CD4-positive, alpha-beta memory T cell (primary cell): Measurements from ENCODE around the gene HBB. TPM values are rescaled to one million over a fixed set of nuclear protein-coding genes. Genes with fewer than 3 reads are reported as not detected.

Experiments
- CTCF ChIA-PET: fragments of 350-600 bp; sonication (Branson Sonifier 250); formaldehyde crosslinking; loops from one replicate; lab custom pipeline; 2021; ENCODE audit warnings: inconsistent platforms; ENCODE audit not compliant: partially characterized antibody; lab: Charles Lee
- POLR2A ChIA-PET: fragments of 350-600 bp; sonication (Branson Sonifier 250); formaldehyde crosslinking; loops from one replicate; lab custom pipeline; 2021; ENCODE audit not compliant: partially characterized antibody; lab: Charles Lee
- DNase-seq, 5 donors: peaks; one replicate each; pipeline versions ENCODE4 v3.0.0 to v3.0.0-alpha.2; 2020 to 2022; ENCODE audit warnings: mixed read lengths in 1 of 5
- H3K27ac ChIP-seq: one replicate; pipeline ENCODE4 v1.7.0; 2013; ENCODE audit warnings: low read depth, low read length
- H3K27me3 ChIP-seq: 2 replicates; pipeline ENCODE4 v1.7.0; 2013; ENCODE audit warnings: mild to moderate bottlenecking, low read length, moderate library complexity; ENCODE audit not compliant: insufficient read depth
- H3K36me3 ChIP-seq: 2 replicates; pipeline ENCODE4 v1.7.0; 2013; ENCODE audit warnings: mild to moderate bottlenecking, low read length, moderate library complexity; ENCODE audit not compliant: insufficient read depth
- H3K4me1 ChIP-seq: 2 replicates; pipeline ENCODE4 v1.7.0; 2013; ENCODE audit warnings: mild to moderate bottlenecking, low read length, moderate library complexity; ENCODE audit not compliant: insufficient read depth
- H3K4me3 ChIP-seq, 2 donors: one replicate each; pipeline ENCODE4 v1.7.0; 2013; ENCODE audit warnings: low read length in 2 of 2, mild to moderate bottlenecking in 1 of 2
- H3K9me3 ChIP-seq, 2 donors: one replicate each; pipeline ENCODE4 v1.7.0; 2013; ENCODE audit warnings: low read length in 2 of 2, control low read depth in 1 of 2; ENCODE audit not compliant: control insufficient read depth in 1 of 2
- H3K27ac Mint-ChIP-seq, 7 donors: one replicate each; pipeline ENCODE4 v1.8.0; 2020 to 2021; ENCODE audit warnings: mixed read lengths in 7 of 7, mild to moderate bottlenecking in 6 of 7, inconsistent platforms in 3 of 7, moderate library complexity in 3 of 7
- H3K27me3 Mint-ChIP-seq, 2 donors: one replicate each; pipeline ENCODE4 v1.8.0; 2020 to 2021; ENCODE audit warnings: mixed read lengths in 2 of 2
- H3K36me3 Mint-ChIP-seq, 2 donors: one replicate each; pipeline ENCODE4 v1.8.0; 2020 to 2021; ENCODE audit warnings: mixed read lengths in 2 of 2, inconsistent platforms in 1 of 2, mild to moderate bottlenecking in 1 of 2
- H3K4me1 Mint-ChIP-seq, 4 donors: one replicate each; pipeline ENCODE4 v1.8.0; 2020 to 2021; ENCODE audit warnings: mixed read lengths in 4 of 4, mild to moderate bottlenecking in 1 of 4
- H3K4me3 Mint-ChIP-seq, 8 donors: one replicate each; pipeline ENCODE4 v1.8.0; 2020 to 2021; ENCODE audit warnings: mixed read lengths in 8 of 8, mild to moderate bottlenecking in 7 of 8, moderate library complexity in 6 of 8, inconsistent platforms in 3 of 8
- H3K9me3 Mint-ChIP-seq, 8 donors: one replicate each; pipeline ENCODE4 v1.8.0; 2020 to 2021; ENCODE audit warnings: mixed read lengths in 8 of 8, mild to moderate bottlenecking in 5 of 8, inconsistent platforms in 3 of 8, moderate library complexity in 1 of 8
- intact Hi-C: fragments of 100-400 bp; cut with micrococcal nuclease; formaldehyde crosslinking; loops from one replicate; pipeline ENCODE4 v1.15.1; 2023
- polyA plus RNA-seq, 2 donors: library from polyadenylated mRNA; unstranded; fragments of 300-500 nt; fragmentation: Illumina TruSeq; gene quantifications; one replicate each; pipeline ENCODE4 v1.2.3, GENCODE V29; 2021
- total RNA-seq, 2 experiments: library from RNA; stranded (reverse); gene quantifications; one replicate each; pipeline ENCODE4 v1.2.3, GENCODE V29; 2021

Gene HBB
- total and polyA plus RNA-seq, 4 experiments from 2014 or later = 0.46 to 0.89 (median 0.61) TPM; not detected in 1

DNA sequence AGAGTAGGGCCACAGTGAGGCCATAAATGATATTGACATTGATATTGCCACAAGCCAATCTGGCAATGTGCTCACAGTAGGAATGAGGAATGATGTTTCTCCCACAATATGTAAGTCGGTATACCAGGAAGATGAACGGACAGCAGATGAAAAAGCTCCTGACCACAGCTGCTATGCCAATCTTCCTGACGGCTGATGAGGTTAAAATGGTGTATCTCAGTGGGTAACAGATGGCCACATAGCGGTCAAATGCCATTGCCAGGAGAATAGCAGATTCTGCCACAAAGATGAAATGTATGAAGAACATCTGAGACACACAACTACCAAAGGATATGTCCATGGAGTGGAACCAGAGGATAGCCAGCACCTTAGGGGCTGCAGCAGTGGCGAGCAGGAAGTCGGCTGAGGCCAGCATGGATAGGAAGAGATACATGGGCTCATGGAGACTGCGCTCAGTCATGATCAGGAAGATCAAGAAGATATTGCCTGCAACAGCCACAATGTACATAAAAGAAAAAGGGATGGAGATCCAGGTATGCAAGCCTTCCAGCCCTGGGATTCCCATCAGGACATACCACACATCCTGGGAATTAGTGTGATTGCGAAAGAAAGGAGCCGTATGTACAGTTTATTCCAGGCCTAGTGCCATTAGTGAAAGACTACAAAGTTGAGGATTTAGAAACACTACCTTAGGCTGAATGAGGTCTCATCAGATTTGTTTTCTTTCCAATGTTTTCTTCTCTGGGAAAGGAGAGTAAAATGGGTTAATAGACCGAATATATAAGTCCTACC, 48.6 kb downstream of the HBB start:
- no peaks in the 10 kb centered on the region for H3K4me1 ChIP-seq
- no peaks in the 10 kb centered on the region for H3K4me1 Mint-ChIP-seq
- H3K4me3 Mint-ChIP-seq = no peak overlapping the region
- no peak overlapping the region for H3K27ac Mint-ChIP-seq
- no peak for DNase-seq
- POLR2A ChIA-PET = no interaction called here
- H3K9me3 ChIP-seq = no peaks in the 10 kb centered on the region
- H3K27ac ChIP-seq = no peak overlapping the region
- CTCF ChIA-PET = no interaction called here
- H3K27me3 Mint-ChIP-seq = no peaks in the 10 kb centered on the region
- H3K27me3 ChIP-seq = no peaks in the 10 kb centered on the region
- peaks cover 0 to 5% (median 0%) of the 10 kb centered on the region in 8 donors for H3K9me3 Mint-ChIP-seq
- intact Hi-C loops = no loop called here
- no peaks in the 10 kb centered on the region for H3K36me3 Mint-ChIP-seq
- H3K4me3 ChIP-seq = no peak overlapping the region
- no peaks in the 10 kb centered on the region for H3K36me3 ChIP-seq

Other genes starting within 250 kb of the HBB start
- not detected for gene OR51L1, start 232.2 kb downstream of the HBB start, total RNA-seq
- not detected for gene OR51L1, start 232.2 kb downstream of the HBB start, polyA plus RNA-seq
- not detected for gene OR52J3, start 180.5 kb downstream of the HBB start, total RNA-seq
- gene OR52J3, start 180.5 kb downstream of the HBB start, polyA plus RNA-seq = not detected
- not detected for gene OR52E2, start 167.4 kb downstream of the HBB start, total RNA-seq
- gene OR52E2, start 167.4 kb downstream of the HBB start, polyA plus RNA-seq = not detected
- gene OR52E1, start 157.5 kb downstream of the HBB start, total RNA-seq = not detected
- gene OR52E1, start 157.5 kb downstream of the HBB start, polyA plus RNA-seq = not detected
- gene OR52A5, start 88.7 kb downstream of the HBB start, total RNA-seq = not detected
- not detected for gene OR52A5, start 88.7 kb downstream of the HBB start, polyA plus RNA-seq
- gene OR52A1, start 72.3 kb downstream of the HBB start, total RNA-seq = not detected
- not detected for gene OR52A1, start 72.3 kb downstream of the HBB start, polyA plus RNA-seq
- not detected for gene OR51V1, start 26.4 kb downstream of the HBB start, total RNA-seq
- gene OR51V1, start 26.4 kb downstream of the HBB start, polyA plus RNA-seq = not detected
- gene HBD, start 7.4 kb upstream of the HBB start, total RNA-seq = not detected
- gene HBD, start 7.4 kb upstream of the HBB start, polyA plus RNA-seq = not detected
- gene HBG1, start 22.8 kb upstream of the HBB start, total RNA-seq = not detected
- not detected for gene HBG1, start 22.8 kb upstream of the HBB start, polyA plus RNA-seq
- gene HBG2, start 27.7 kb upstream of the HBB start, total RNA-seq = not detected
- gene HBG2, start 27.7 kb upstream of the HBB start, polyA plus RNA-seq = not detected
- gene HBE1, start 42.9 kb upstream of the HBB start, total RNA-seq = not detected
- not detected for gene HBE1, start 42.9 kb upstream of the HBB start, polyA plus RNA-seq
- not detected for gene OR51B4, start 74.9 kb upstream of the HBB start, total RNA-seq
- not detected for gene OR51B4, start 74.9 kb upstream of the HBB start, polyA plus RNA-seq
- gene OR51B2, start 97.2 kb upstream of the HBB start, total RNA-seq = not detected
- gene OR51B2, start 97.2 kb upstream of the HBB start, polyA plus RNA-seq = not detected
- gene OR51B5, start 116.5 kb upstream of the HBB start, total RNA-seq = not detected
- not detected for gene OR51B5, start 116.5 kb upstream of the HBB start, polyA plus RNA-seq
- not detected for gene OR51B6, start 124.4 kb upstream of the HBB start, total RNA-seq
- not detected for gene OR51B6, start 124.4 kb upstream of the HBB start, polyA plus RNA-seq
- not detected for gene OR51M1, start 156.7 kb upstream of the HBB start, total RNA-seq
- not detected for gene OR51M1, start 156.7 kb upstream of the HBB start, polyA plus RNA-seq
- gene OR51Q1, start 195.0 kb upstream of the HBB start, total RNA-seq = not detected
- not detected for gene OR51Q1, start 195.0 kb upstream of the HBB start, polyA plus RNA-seq
- gene OR51I1, start 214.4 kb upstream of the HBB start, total RNA-seq = not detected
- gene OR51I1, start 214.4 kb upstream of the HBB start, polyA plus RNA-seq = not detected
- not detected for gene OR51I2, start 222.3 kb upstream of the HBB start, total RNA-seq
- gene OR51I2, start 222.3 kb upstream of the HBB start, polyA plus RNA-seq = not detected